Measurements from ENCODE around the gene ASAP2.

The ASAP2 gene

GRCh38 chr2:9300214-9300613 is 93.6 kb downstream of the ASAP2 start:
- Histone ChIP-seq H3K36me3 (ENCODE audit: insufficient read depth, low read length) (no peaks in the 10 kb centered on the region), H3K4me3 (ENCODE audit: low read depth, low read length, poor library complexity, severe bottlenecking) (no peak overlapping the region), H3K4me1 (ENCODE audit: insufficient read depth, low read length, severe bottlenecking) (no peaks in the 10 kb centered on the region), H3K27ac (ENCODE audit: low read depth, low read length, poor library complexity, severe bottlenecking) (no peak overlapping the region), H2AFZ (ENCODE audit: low read length) (no peak overlapping the region), H3K27me3 (ENCODE audit: insufficient read depth, low read length) (peaks cover 4% of the 10 kb centered on the region), H3K9me3 (ENCODE audit: low read length) (no peaks in the 10 kb centered on the region), H3K9me2 (ENCODE audit: low read depth, low read length) (no peaks in the 10 kb centered on the region), H3K9ac (ENCODE audit: low read length) (no peak overlapping the region), H3K4me2 (ENCODE audit: low read length) (no peak overlapping the region), H3K79me2 (ENCODE audit: insufficient read depth, low read length) (no peaks in the 10 kb centered on the region), H3F3A (ENCODE audit: insufficient read depth, low read length) (no peaks in the 10 kb centered on the region), H4K20me1 (ENCODE audit: insufficient read depth, low read length) (no peaks in the 10 kb centered on the region)
- TF ChIP-seq CTCF (IDR thresholded peaks at IDR 0.05; ENCODE audit: low read length) (no peak), EZH2 (IDR thresholded peaks at IDR 0.05; ENCODE audit: borderline replicate concordance, low read length) (no peak)

GRCh38 chr2:9300829-9301453 is 94.3 kb downstream of the ASAP2 start:
- no peaks in the 10 kb centered on the region for H4K20me1 ChIP-seq (ENCODE audit: insufficient read depth, low read length)
- no peaks in the 10 kb centered on the region for H3K36me3 ChIP-seq (ENCODE audit: insufficient read depth, low read length)
- H3K4me2 ChIP-seq (ENCODE audit: low read length), result no peak overlapping the region
- H3K9me3 ChIP-seq (ENCODE audit: low read length), result no peaks in the 10 kb centered on the region
- H3K79me2 ChIP-seq (ENCODE audit: insufficient read depth, low read length), result no peaks in the 10 kb centered on the region
- no peak overlapping the region for H3K4me3 ChIP-seq (ENCODE audit: low read depth, low read length, poor library complexity, severe bottlenecking)
- TF ChIP-seq EZH2 (IDR thresholded peaks at IDR 0.05; ENCODE audit: borderline replicate concordance, low read length) (no peak), CTCF (IDR thresholded peaks at IDR 0.05; ENCODE audit: low read length) (no peak)
- H3K27me3 ChIP-seq (ENCODE audit: insufficient read depth, low read length), result peaks cover 4% of the 10 kb centered on the region; the same call in 1 of the 2 replicates
- no peak overlapping the region for H3K9ac ChIP-seq (ENCODE audit: low read length)
- H3F3A ChIP-seq (ENCODE audit: insufficient read depth, low read length), result no peaks in the 10 kb centered on the region
- H3K4me1 ChIP-seq (ENCODE audit: insufficient read depth, low read length, severe bottlenecking), result no peaks in the 10 kb centered on the region
- no peaks in the 10 kb centered on the region for H3K9me2 ChIP-seq (ENCODE audit: low read depth, low read length)
- no peak overlapping the region for H2AFZ ChIP-seq (ENCODE audit: low read length)
- no peak overlapping the region for H3K27ac ChIP-seq (ENCODE audit: low read depth, low read length, poor library complexity, severe bottlenecking)

GRCh38 chr2:9302755-9303154 is 96.1 kb downstream of the ASAP2 start:
- Histone ChIP-seq H2AFZ (ENCODE audit: low read length) (no peak overlapping the region), H3K9me3 (ENCODE audit: low read length) (no peaks in the 10 kb centered on the region), H3K4me3 (ENCODE audit: low read depth, low read length, poor library complexity, severe bottlenecking) (no peak overlapping the region), H3K36me3 (ENCODE audit: insufficient read depth, low read length) (no peaks in the 10 kb centered on the region), H3K9ac (ENCODE audit: low read length) (no peak overlapping the region), H3K4me2 (ENCODE audit: low read length) (no peak overlapping the region), H3F3A (ENCODE audit: insufficient read depth, low read length) (no peaks in the 10 kb centered on the region), H3K27ac (ENCODE audit: low read depth, low read length, poor library complexity, severe bottlenecking) (no peak overlapping the region), H3K9me2 (ENCODE audit: low read depth, low read length) (no peaks in the 10 kb centered on the region), H3K79me2 (ENCODE audit: insufficient read depth, low read length) (no peaks in the 10 kb centered on the region), H3K27me3 (ENCODE audit: insufficient read depth, low read length) (peaks cover 4% of the 10 kb centered on the region; the same call in 1 of the 2 replicates), H4K20me1 (ENCODE audit: insufficient read depth, low read length) (no peaks in the 10 kb centered on the region), H3K4me1 (ENCODE audit: insufficient read depth, low read length, severe bottlenecking) (no peaks in the 10 kb centered on the region)
- TF ChIP-seq CTCF (IDR thresholded peaks at IDR 0.05; ENCODE audit: low read length), result no peak
- no peak for TF ChIP-seq EZH2 (IDR thresholded peaks at IDR 0.05; ENCODE audit: borderline replicate concordance, low read length)
